Hepatocyte (in vitro differentiated cells): Measurements from ENCODE around the gene GOLGA6L24. TPM values are rescaled to one million over a fixed set of nuclear protein-coding genes. Genes with fewer than 3 reads are reported as not detected.
"Not testable (repeated sequence)": the region's sequence is repeated elsewhere in the genome, so short reads cannot be mapped to it uniquely, and the experiment has no call there.

Experiments
- DNase-seq: peaks from one replicate; pipeline ENCODE4 v3.0.0-alpha.2; 2016; ENCODE audit warnings: low spot score
- H2AFZ ChIP-seq: fragments of 200-600 bp; sonication (generic); 2 replicates; pipeline ENCODE4 v1.6.0; 2016; ENCODE audit warnings: antibody characterized with exemption, mild to moderate bottlenecking
- H3K27ac ChIP-seq: fragments of 200-600 bp; sonication (generic); 2 replicates; pipeline ENCODE4 v1.5.1; 2016; ENCODE audit warnings: mild to moderate bottlenecking
- H3K27me3 ChIP-seq: fragments of 200-600 bp; sonication (generic); 2 replicates; pipeline ENCODE4 v1.6.1; 2016
- H3K36me3 ChIP-seq: fragments of 200-600 bp; sonication (generic); replicated peaks from 2 replicates; pipeline ENCODE4 v1.5.1; 2016; ENCODE audit warnings: low read depth; ENCODE audit not compliant: insufficient read depth
- H3K4me1 ChIP-seq: fragments of 200-600 bp; sonication (generic); 2 replicates; pipeline ENCODE4 v1.5.1; 2016; ENCODE audit warnings: mild to moderate bottlenecking, moderate library complexity; ENCODE audit not compliant: insufficient read depth
- H3K4me2 ChIP-seq: fragments of 200-600 bp; sonication (generic); 2 replicates; pipeline ENCODE4 v1.6.0; 2016
- H3K4me3 ChIP-seq: fragments of 200-600 bp; sonication (generic); 2 replicates; pipeline ENCODE4 v1.5.1; 2016; ENCODE audit warnings: mild to moderate bottlenecking
- H3K79me2 ChIP-seq: fragments of 200-600 bp; sonication (generic); 2 replicates; pipeline ENCODE4 v1.6.0; 2017; ENCODE audit warnings: mild to moderate bottlenecking
- H3K9me2 ChIP-seq: fragments of 200-600 bp; sonication (generic); replicated peaks from 2 replicates; pipeline ENCODE4 v1.6.0; 2017; ENCODE audit warnings: mild to moderate bottlenecking; ENCODE audit not compliant: insufficient read depth
- H3K9me3 ChIP-seq: fragments of 200-600 bp; sonication (generic); 2 replicates; pipeline ENCODE4 v1.5.1; 2016; ENCODE audit warnings: low read depth, mild to moderate bottlenecking
- H4K20me1 ChIP-seq: fragments of 200-600 bp; sonication (generic); 2 replicates; pipeline ENCODE4 v1.6.0; 2016; ENCODE audit warnings: mild to moderate bottlenecking; ENCODE audit not compliant: insufficient read depth, poor library complexity, severe bottlenecking
- WGBS: methylation state at CpG from one replicate; pipeline ENCODE4 v1.1.6; 2016; ENCODE audit warnings: low lambda C conversion rate; ENCODE audit errors: missing lambda C conversion rate; 5-methylcytosine and 5-hydroxymethylcytosine counted together
- polyA plus RNA-seq: library from polyadenylated mRNA; unstranded; fragments of >200 nt; fragmentation: Nextera tagmentation; extraction: Ambion mirVana; gene quantifications from 2 replicates; pipeline ENCODE4 v1.2.1, GENCODE V29; 2016
- total RNA-seq: library from RNA; depleted of rRNA; stranded (reverse); fragments of >200 nt; gene quantifications from 2 replicates; pipeline ENCODE4 v1.2.3, GENCODE V29; 2014

GOLGA6L24 gene, protein sequence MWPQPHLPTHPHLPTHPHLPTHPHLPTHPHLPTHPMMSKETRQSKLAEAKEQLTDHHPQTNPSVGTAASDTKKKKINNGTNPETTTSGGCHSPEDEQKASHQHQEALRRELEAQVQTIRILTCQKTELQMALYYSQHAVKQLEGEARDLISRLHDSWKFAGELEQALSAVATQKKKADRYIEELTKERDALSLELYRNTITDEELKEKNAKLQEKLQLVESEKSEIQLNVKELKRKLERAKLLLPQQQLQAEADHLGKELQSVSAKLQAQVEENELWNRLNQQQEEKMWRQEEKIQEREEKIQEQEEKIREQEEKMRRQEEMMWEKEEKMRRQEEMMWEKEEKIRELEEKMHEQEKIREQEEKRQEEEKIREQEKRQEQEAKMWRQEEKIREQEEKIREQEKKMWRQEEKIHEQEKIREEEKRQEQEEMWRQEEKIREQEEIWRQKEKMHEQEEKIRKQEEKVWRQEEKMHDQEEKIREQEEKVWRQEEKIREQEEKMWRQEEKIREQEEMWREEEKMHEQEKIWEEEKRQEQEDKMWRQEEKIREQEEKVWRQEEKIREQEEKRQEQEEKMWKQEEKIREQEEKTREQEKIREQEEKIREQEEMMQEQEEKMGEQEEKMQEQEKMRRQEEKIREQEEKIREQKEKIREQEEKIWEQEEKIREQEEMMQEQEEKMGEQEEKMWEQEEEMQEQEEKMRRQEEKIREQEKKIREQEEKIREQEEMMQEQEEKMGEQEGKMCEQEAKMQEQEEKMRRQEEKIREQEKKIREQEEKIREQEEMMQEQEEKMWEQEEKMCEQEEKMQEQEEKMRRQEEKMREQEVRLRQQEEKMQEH
- total RNA-seq (not detected in 2 replicates), polyA plus RNA-seq (not detected in 2 replicates)

DNA sequence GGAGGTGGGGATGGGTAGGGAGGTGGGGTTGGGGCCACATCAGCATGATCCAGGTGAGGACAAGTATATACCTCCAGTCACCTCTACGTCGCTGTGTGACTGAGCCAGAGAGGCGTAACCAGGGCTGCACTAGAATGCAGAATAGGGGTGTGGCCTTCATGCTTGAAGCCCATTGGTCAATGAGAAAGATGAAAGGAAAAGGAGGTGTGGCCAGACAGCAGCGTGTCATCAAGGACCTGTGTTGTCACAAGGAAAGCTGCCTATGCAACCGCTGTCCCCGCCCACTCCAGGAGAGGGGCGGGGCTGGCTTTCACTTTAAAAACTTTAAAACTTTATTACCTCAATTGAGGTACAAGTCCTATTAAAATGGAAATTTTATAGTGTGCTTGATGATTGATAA, at the start of gene GOLGA6L24:
TSS of gene GOLGA6L24 (minus strand) at position 101 of the 400 bp plus-strand sequence. CDS start at position 40, 61 bp downstream.
- H3K4me2 ChIP-seq, H3K79me2 ChIP-seq, H3K9me2 ChIP-seq, H2AFZ ChIP-seq, H3K4me3 ChIP-seq, H4K20me1 ChIP-seq, H3K27ac ChIP-seq, H3K36me3 ChIP-seq, H3K27me3 ChIP-seq, H3K9me3 ChIP-seq, DNase-seq, H3K4me1 ChIP-seq: not testable (repeated sequence)
- WGBS: no CpG with 5 or more reads among the region's 7 CpGs

DNA sequence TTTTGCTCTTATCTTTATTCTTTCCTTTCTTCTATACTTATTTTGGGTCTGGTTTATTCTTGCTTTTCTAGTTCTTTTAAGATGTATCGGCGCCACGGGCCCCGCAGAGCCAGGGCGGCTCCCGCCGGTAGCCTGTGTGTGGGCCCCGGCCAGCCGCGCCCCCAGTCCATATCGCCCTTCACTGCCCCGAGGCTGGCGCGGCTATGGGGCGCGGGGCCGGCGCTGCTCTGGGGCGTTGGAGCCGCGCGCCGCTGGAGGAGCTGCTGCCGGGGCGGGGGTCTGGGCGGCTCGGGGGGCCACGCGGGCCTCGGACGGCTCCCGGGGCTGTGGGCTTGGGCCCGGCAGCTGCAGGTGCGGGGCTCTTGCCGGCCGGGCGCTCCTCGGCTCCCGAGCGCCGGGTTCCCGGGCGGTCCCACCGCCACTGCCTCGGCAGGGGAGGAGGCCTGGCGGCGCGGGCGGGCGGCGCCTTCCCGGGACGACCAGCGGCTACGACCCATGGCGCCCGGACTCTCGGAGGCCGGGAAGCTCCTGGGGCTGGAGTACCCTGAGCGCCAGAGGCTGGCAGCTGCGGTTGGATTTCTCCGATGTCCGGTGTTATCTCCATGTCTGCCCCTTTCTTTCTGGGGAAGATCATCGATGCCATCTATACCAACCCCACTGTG, 45.0 kb upstream of the GOLGA6L24 start:
- not testable (repeated sequence) for H3K4me2 ChIP-seq, H3K36me3 ChIP-seq, H3K4me3 ChIP-seq, H4K20me1 ChIP-seq, H3K79me2 ChIP-seq, H3K27ac ChIP-seq, H3K9me2 ChIP-seq, H2AFZ ChIP-seq, H3K27me3 ChIP-seq, DNase-seq, H3K9me3 ChIP-seq, H3K4me1 ChIP-seq
- WGBS: 20% methylated on average over 6 of the region's 64 CpGs

DNA sequence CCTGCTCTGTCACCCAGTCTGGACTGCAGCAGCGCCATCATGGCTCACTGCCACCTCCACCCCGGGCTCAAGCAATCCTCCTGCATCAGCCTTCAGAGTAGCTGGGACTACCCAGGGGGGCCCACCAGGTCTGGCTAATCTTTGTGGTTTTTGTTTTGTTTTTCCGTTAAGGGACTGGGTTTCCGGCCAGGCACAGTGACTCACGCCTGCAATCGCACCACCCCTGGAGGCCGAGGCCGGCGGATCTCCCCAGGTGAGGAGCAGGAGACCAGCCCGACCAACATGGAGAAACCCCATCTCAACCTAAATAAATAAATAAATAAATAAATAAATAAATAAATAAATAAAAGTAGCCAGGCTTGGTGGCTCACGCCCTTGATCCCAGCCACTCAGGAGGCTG, 38.1 kb upstream of the GOLGA6L24 start:
- not testable (repeated sequence) for H3K4me2 ChIP-seq, DNase-seq, H3K27ac ChIP-seq, H3K9me2 ChIP-seq, H2AFZ ChIP-seq, H3K27me3 ChIP-seq, H3K4me3 ChIP-seq, H4K20me1 ChIP-seq, H3K9me3 ChIP-seq, H3K4me1 ChIP-seq, H3K79me2 ChIP-seq, H3K36me3 ChIP-seq
- WGBS: 88% methylated on average over 1 of the region's 11 CpGs

DNA sequence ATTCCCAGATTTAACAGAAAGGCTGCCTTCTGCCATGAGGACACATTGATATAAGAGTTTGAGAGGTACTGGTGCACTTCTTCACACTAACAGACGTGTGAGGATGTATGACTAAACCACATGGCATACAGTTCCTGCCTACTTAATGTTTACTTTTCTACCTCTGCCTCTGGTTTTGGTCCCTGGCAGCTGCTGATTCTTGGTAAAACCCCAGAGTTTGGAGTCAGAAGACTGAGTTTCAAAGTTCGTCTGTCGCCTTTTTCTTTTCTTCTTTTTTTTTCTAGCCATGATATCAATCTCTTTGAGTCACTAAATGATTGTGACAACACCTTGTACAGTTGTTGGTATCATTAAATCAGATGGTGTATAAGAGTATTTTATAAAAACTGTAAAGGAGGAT, 22.2 kb upstream of the GOLGA6L24 start:
- not testable (repeated sequence) for H3K79me2 ChIP-seq, H4K20me1 ChIP-seq, H3K4me2 ChIP-seq, H3K27ac ChIP-seq, H3K9me3 ChIP-seq, DNase-seq, H3K36me3 ChIP-seq, H3K4me3 ChIP-seq, H3K9me2 ChIP-seq, H2AFZ ChIP-seq, H3K27me3 ChIP-seq, H3K4me1 ChIP-seq
- 81% methylated on average over 3 of the region's 3 CpGs for WGBS

DNA sequence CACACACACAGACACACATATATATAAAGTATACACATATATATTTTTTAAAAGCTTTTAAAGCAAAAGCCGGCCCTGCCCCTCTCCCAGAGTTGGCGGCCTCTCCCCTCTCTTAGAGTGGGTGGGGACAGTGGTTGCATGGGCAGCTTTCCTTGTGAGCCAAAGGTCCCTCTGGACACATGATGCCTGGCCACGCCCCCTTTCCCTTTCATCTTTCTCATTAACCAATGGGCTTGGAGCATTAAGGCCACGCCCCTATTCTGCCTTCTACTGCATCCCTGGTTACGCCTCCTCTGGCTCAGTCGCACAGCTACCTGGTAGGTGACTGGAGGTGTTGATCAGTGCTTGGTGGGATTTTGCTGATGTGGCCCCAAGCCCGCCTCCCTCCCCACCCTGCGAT, 20.5 kb upstream of the GOLGA6L24 start, which contains the start of gene GOLGA8F:
TSS of gene GOLGA8F (plus strand) at position 301 of the 400 bp plus-strand sequence. CDS start at position 399, 98 bp downstream.
- H3K4me3 ChIP-seq, H3K4me2 ChIP-seq, H3K27me3 ChIP-seq, H3K9me3 ChIP-seq, H3K27ac ChIP-seq, H3K4me1 ChIP-seq, H3K9me2 ChIP-seq, H3K36me3 ChIP-seq, H3K79me2 ChIP-seq, H4K20me1 ChIP-seq, H2AFZ ChIP-seq, DNase-seq: not testable (repeated sequence)
- no CpG with 5 or more reads among the region's 8 CpGs for WGBS

DNA sequence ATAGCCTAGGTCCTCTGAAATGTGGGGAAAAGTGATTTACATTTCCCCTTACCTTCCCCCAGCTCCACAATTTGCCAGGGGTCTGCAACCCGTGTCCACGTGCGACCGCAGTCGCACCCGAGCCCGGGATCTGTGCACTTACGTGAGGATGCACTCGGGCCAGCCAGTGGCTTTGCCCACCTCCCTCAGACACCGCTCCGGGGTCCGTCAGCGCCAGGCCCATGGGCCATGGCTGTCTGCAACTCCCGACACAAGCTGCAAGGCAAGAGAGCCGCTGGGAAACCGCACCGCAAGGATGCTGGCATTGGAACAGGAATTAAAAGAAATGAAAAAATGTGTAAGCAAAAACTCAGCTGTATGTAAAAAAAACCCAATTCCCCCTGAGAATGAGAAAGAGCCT, 7.6 kb upstream of the GOLGA6L24 start:
- H3K4me1 ChIP-seq, H3K36me3 ChIP-seq, H3K9me2 ChIP-seq, H3K27ac ChIP-seq, H3K9me3 ChIP-seq, H3K27me3 ChIP-seq, H3K4me2 ChIP-seq, DNase-seq, H3K79me2 ChIP-seq, H4K20me1 ChIP-seq, H3K4me3 ChIP-seq, H2AFZ ChIP-seq: not testable (repeated sequence)
- 94% methylated on average over 3 of the region's 17 CpGs for WGBS

DNA sequence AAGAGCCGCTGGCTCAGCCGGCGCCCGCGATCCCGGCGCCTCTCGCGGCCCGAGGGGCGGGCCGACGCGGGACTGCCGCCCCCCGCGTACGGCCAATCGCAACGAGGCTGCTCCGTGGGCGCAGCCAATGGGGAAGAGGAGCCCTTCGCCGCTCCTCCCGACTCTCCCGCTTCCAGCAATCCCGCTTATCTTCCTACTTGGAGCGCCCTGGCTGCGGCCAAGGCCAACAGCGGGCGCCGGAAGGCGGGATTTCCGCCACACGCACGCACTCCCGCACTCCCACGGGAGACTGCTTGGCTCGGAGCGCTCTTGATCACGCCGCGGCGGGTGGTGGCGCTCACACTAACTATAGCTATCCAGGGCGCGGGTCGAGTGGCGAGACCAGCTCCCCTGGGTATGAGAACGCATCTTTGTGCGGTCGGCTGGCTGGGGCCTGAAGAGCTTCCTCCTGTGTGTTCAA, 35.7 kb downstream of the GOLGA6L24 start, which contains the start of gene HERC2:
TSS of gene HERC2 (minus strand) at position 51 of the 460 bp plus-strand sequence. CDS start 746 bp downstream, outside the sequence.
- no CpG with 5 or more reads among the region's 52 CpGs for WGBS
- H3K4me1 ChIP-seq, H3K9me2 ChIP-seq, DNase-seq, H3K4me3 ChIP-seq, H3K9me3 ChIP-seq, H4K20me1 ChIP-seq, H2AFZ ChIP-seq, H3K36me3 ChIP-seq, H3K27me3 ChIP-seq: not testable (repeated sequence)
- Histone ChIP-seq H3K79me2 (peaks cover 19% of the 10 kb centered on the region), H3K27ac (peak within 1 kb of the TSS; percentile 64), H3K4me2 (peak within 1 kb of the TSS; percentile 63)

DNA sequence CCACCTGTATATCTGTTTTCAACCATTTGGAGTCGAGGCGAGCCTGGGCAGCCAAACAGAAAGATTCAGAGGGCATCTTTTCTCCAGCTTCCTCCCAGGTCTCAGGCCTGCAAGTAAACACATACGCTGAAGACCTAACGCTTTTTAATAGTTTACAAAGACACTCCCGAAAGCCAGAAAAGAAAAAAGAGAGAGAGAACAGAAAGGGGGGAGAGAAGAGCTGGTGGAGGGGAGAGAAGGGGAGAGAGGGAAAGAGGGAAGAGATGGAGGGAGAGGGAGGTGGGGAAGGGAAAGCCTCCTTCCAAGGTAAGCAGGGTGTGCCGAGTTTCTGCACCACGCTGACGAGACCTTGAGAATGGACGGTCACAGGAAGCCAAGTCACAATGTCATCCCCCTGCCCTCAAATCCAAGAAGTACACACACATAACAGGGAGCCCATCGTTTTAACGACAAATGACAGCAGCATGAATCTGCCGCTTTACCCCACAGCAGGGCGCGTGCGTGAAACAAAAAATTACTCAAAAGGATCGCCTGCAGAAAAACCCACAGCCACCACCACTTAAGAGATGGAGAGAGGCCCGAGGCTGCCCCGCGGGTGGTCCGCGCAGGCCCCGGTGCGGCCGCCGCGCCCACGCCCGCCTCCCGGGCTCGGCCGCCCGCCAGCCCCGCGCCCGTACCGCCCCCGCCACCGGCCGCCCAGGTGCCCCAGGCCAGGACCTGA, 36.4 kb downstream of the GOLGA6L24 start:
- peak overlapping the region; percentile 64 for H3K27ac ChIP-seq
- WGBS: under 1% methylated on average over 14 of the region's 39 CpGs
- H2AFZ ChIP-seq: not testable (repeated sequence)

More for the DNA sequence above, 36.4 kb downstream of the GOLGA6L24 start:
- not testable (repeated sequence) for H3K36me3 ChIP-seq, DNase-seq, H3K9me3 ChIP-seq, H3K4me1 ChIP-seq, H3K9me2 ChIP-seq, H4K20me1 ChIP-seq, H3K27me3 ChIP-seq, H3K4me3 ChIP-seq
- peaks cover 25% of the 10 kb centered on the region for H3K79me2 ChIP-seq
- peak overlapping the region; percentile 63 for H3K4me2 ChIP-seq
